GM23338 (cell line): Measurements from ENCODE around the gene EDA. TPM values are rescaled to one million over a fixed set of nuclear protein-coding genes. Genes with fewer than 3 reads are reported as not detected.

Experiments
- ATAC-seq: fragments of 200-7000 bp; cut with Tn5 transposase; 3 replicates; pipeline ENCODE4 v1.9.1; 2020
- DNase-seq: peaks from one replicate; pipeline ENCODE4 v3.0.0-alpha.2; 2015; ENCODE audit warnings: low spot score
- H2AFZ ChIP-seq: fragments of 200-600 bp; sonication (generic); 2 replicates; pipeline ENCODE4 v1.8.0; 2016; ENCODE audit warnings: antibody characterized with exemption, mild to moderate bottlenecking, moderate library complexity
- H3F3A ChIP-seq: fragments of 200-600 bp; sonication (generic); replicated peaks from 2 replicates; pipeline ENCODE4 v1.8.0; 2017; ENCODE audit warnings: antibody characterized with exemption, mixed run types, low read depth
- H3K27ac ChIP-seq: fragments of 200-600 bp; sonication (generic); 2 replicates; pipeline ENCODE4 v1.6.1; 2016; ENCODE audit warnings: low read depth
- H3K27me3 ChIP-seq: fragments of 200-600 bp; sonication (generic); 2 replicates; pipeline ENCODE4 v1.8.0; 2016; ENCODE audit warnings: mild to moderate bottlenecking, mixed run types, moderate library complexity; ENCODE audit not compliant: insufficient read depth
- H3K36me3 ChIP-seq: fragments of 200-600 bp; sonication (generic); 2 replicates; pipeline ENCODE4 v1.8.0; 2016; ENCODE audit warnings: mild to moderate bottlenecking; ENCODE audit not compliant: insufficient read depth
- H3K4me1 ChIP-seq: fragments of 200-600 bp; sonication (generic); 2 replicates; pipeline ENCODE4 v1.8.0; 2016; ENCODE audit warnings: mild to moderate bottlenecking, moderate library complexity; ENCODE audit not compliant: insufficient read depth
- H3K4me2 ChIP-seq: fragments of 200-600 bp; sonication (generic); 2 replicates; pipeline ENCODE4 v1.7.1; 2017; ENCODE audit warnings: mixed run types
- H3K4me3 ChIP-seq: fragments of 200-600 bp; sonication (generic); 2 replicates; pipeline ENCODE4 v1.6.1; 2016; ENCODE audit warnings: mixed run types
- H3K79me2 ChIP-seq: fragments of 200-600 bp; sonication (generic); replicated peaks from 2 replicates; pipeline ENCODE4 v1.8.0; 2017; ENCODE audit warnings: mild to moderate bottlenecking; ENCODE audit not compliant: insufficient read depth
- H3K9me2 ChIP-seq: fragments of 200-600 bp; sonication (generic); 2 replicates; pipeline ENCODE4 v1.8.0; 2017; ENCODE audit not compliant: insufficient read depth
- H4K20me1 ChIP-seq: fragments of 200-600 bp; sonication (generic); replicated peaks from 2 replicates; pipeline ENCODE4 v1.8.0; 2017; ENCODE audit warnings: mild to moderate bottlenecking; ENCODE audit not compliant: insufficient read depth
- H3K27ac Mint-ChIP-seq: 2 replicates; pipeline ENCODE4 v1.8.0; 2020; ENCODE audit warnings: inconsistent platforms, mild to moderate bottlenecking, moderate library complexity, mixed read lengths
- H3K27me3 Mint-ChIP-seq: 3 replicates; pipeline ENCODE4 v1.8.0; 2022; ENCODE audit warnings: low read depth, mild to moderate bottlenecking, moderate library complexity, mixed read lengths, inconsistent platforms; ENCODE audit not compliant: insufficient read depth, poor library complexity
- H3K36me3 Mint-ChIP-seq: 3 replicates; pipeline ENCODE4 v1.8.0; 2021; ENCODE audit warnings: low read depth, mild to moderate bottlenecking, inconsistent platforms, moderate library complexity, mixed read lengths
- H3K4me1 Mint-ChIP-seq: 3 replicates; pipeline ENCODE4 v1.8.0; 2020; ENCODE audit warnings: mild to moderate bottlenecking, inconsistent platforms, mixed read lengths
- H3K4me3 Mint-ChIP-seq: 3 replicates; pipeline ENCODE4 v1.8.0; 2021; ENCODE audit warnings: moderate library complexity, mild to moderate bottlenecking, inconsistent platforms, mixed read lengths
- H3K9me3 Mint-ChIP-seq: 3 replicates; pipeline ENCODE4 v1.8.0; 2020; ENCODE audit warnings: moderate library complexity, mild to moderate bottlenecking, inconsistent platforms, mixed read lengths
- CREB1 ChIP-seq: fragments of 250-450 bp; sonication (Bioruptor Pico); IDR thresholded peaks from 2 replicates; pipeline ENCODE4 v1.5.0; 2020; ENCODE audit warnings: low read depth, mild to moderate bottlenecking, moderate library complexity
- EZH2phosphoT487 ChIP-seq: fragments of 200-600 bp; sonication (generic); IDR thresholded peaks from one replicate; pipeline ENCODE4 v1.8.1; 2018; ENCODE audit warnings: antibody characterized with exemption; ENCODE audit not compliant: unreplicated experiment
- JUNB ChIP-seq: IDR thresholded peaks from one replicate; pipeline ENCODE4 v1.6.1; 2016; ENCODE audit warnings: antibody characterized with exemption; ENCODE audit not compliant: unreplicated experiment
- NANOG ChIP-seq: IDR thresholded peaks from 2 replicates; pipeline ENCODE4 v1.6.1; 2016; ENCODE audit warnings: antibody characterized with exemption, borderline replicate concordance
- POLR2AphosphoS5 ChIP-seq: IDR thresholded peaks from 2 replicates; pipeline ENCODE4 v1.6.1; 2016; ENCODE audit warnings: antibody characterized with exemption, low read depth
- STAT1 ChIP-seq: IDR thresholded peaks from one replicate; pipeline ENCODE4 v1.6.1; 2016; ENCODE audit warnings: antibody characterized with exemption; ENCODE audit not compliant: unreplicated experiment
- ZNF114 ChIP-seq: fragments of 250-450 bp; sonication (Bioruptor Pico); IDR thresholded peaks from 2 replicates; pipeline ENCODE4 v1.5.0; 2020; ENCODE audit warnings: mild to moderate bottlenecking, moderate library complexity
- ZNF331 ChIP-seq: fragments of 250-450 bp; sonication (Bioruptor Pico); IDR thresholded peaks from 2 replicates; pipeline ENCODE4 v1.5.0; 2020; ENCODE audit warnings: low read depth, mild to moderate bottlenecking, moderate library complexity
- polyA plus RNA-seq: library from polyadenylated mRNA; unstranded; fragments of >200 nt; fragmentation: Nextera tagmentation; extraction: Ambion mirVana; gene quantifications from 2 replicates; pipeline ENCODE4 v1.2.1, GENCODE V29; 2016
- total RNA-seq: library from RNA; depleted of rRNA; stranded (reverse); fragments of >200 nt; shearing (Covaris generic); gene quantifications from 2 replicates; pipeline ENCODE4 v1.2.3, GENCODE V29; 2014
- TF ChIP-seq, protein P1 (sequence below): fragments of 250-450 bp; sonication (Bioruptor Pico); IDR thresholded peaks from 2 replicates; pipeline ENCODE4 v1.5.0; 2020; ENCODE audit warnings: mild to moderate bottlenecking, moderate library complexity
- TF ChIP-seq, protein P2 (sequence below), 2 experiments: fragments of 200-600 bp in 1 of 2; sonication (generic) in 1 of 2; conservative IDR thresholded peaks; 2 replicates each; pipeline versions ENCODE4 v1.5.1 to v1.6.1; 2016 to 2017; ENCODE audit warnings: antibody characterized with exemption in 2 of 2, low read depth in 2 of 2, mild to moderate bottlenecking in 2 of 2, moderate library complexity in 1 of 2
- TF ChIP-seq, protein P3 (sequence below): IDR thresholded peaks from one replicate; pipeline ENCODE4 v1.6.1; 2018; ENCODE audit warnings: antibody characterized with exemption; ENCODE audit not compliant: unreplicated experiment
- TF ChIP-seq, protein P4 (sequence below): IDR thresholded peaks from 2 replicates; pipeline ENCODE4 v1.6.1; 2016; ENCODE audit warnings: antibody characterized with exemption

EDA gene
- total and polyA plus RNA-seq, 2 experiments from 2014 or later = 6.6 to 19.6 TPM

DNA sequence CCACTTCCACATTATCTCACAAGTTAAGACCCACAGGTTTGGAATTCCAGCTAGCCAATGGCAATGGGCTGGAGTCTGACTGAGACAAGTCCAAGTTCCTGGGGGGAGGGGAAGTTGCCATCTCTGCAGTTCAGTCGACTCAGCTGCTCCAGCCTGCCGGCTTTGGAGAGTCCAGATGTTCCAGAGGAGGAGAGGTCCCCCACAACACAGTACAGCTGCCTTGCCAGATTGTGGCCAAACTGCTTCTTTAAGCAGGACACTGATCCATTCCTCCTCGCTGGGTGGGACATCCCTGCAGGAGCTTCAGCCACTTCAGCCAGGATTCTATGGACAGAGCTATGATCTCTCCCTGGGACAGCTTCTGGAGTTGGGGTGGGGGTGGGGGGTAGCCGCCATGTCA, 199.2 kb downstream of the EDA start (continued):
- TF ChIP-seq, protein P1, sequence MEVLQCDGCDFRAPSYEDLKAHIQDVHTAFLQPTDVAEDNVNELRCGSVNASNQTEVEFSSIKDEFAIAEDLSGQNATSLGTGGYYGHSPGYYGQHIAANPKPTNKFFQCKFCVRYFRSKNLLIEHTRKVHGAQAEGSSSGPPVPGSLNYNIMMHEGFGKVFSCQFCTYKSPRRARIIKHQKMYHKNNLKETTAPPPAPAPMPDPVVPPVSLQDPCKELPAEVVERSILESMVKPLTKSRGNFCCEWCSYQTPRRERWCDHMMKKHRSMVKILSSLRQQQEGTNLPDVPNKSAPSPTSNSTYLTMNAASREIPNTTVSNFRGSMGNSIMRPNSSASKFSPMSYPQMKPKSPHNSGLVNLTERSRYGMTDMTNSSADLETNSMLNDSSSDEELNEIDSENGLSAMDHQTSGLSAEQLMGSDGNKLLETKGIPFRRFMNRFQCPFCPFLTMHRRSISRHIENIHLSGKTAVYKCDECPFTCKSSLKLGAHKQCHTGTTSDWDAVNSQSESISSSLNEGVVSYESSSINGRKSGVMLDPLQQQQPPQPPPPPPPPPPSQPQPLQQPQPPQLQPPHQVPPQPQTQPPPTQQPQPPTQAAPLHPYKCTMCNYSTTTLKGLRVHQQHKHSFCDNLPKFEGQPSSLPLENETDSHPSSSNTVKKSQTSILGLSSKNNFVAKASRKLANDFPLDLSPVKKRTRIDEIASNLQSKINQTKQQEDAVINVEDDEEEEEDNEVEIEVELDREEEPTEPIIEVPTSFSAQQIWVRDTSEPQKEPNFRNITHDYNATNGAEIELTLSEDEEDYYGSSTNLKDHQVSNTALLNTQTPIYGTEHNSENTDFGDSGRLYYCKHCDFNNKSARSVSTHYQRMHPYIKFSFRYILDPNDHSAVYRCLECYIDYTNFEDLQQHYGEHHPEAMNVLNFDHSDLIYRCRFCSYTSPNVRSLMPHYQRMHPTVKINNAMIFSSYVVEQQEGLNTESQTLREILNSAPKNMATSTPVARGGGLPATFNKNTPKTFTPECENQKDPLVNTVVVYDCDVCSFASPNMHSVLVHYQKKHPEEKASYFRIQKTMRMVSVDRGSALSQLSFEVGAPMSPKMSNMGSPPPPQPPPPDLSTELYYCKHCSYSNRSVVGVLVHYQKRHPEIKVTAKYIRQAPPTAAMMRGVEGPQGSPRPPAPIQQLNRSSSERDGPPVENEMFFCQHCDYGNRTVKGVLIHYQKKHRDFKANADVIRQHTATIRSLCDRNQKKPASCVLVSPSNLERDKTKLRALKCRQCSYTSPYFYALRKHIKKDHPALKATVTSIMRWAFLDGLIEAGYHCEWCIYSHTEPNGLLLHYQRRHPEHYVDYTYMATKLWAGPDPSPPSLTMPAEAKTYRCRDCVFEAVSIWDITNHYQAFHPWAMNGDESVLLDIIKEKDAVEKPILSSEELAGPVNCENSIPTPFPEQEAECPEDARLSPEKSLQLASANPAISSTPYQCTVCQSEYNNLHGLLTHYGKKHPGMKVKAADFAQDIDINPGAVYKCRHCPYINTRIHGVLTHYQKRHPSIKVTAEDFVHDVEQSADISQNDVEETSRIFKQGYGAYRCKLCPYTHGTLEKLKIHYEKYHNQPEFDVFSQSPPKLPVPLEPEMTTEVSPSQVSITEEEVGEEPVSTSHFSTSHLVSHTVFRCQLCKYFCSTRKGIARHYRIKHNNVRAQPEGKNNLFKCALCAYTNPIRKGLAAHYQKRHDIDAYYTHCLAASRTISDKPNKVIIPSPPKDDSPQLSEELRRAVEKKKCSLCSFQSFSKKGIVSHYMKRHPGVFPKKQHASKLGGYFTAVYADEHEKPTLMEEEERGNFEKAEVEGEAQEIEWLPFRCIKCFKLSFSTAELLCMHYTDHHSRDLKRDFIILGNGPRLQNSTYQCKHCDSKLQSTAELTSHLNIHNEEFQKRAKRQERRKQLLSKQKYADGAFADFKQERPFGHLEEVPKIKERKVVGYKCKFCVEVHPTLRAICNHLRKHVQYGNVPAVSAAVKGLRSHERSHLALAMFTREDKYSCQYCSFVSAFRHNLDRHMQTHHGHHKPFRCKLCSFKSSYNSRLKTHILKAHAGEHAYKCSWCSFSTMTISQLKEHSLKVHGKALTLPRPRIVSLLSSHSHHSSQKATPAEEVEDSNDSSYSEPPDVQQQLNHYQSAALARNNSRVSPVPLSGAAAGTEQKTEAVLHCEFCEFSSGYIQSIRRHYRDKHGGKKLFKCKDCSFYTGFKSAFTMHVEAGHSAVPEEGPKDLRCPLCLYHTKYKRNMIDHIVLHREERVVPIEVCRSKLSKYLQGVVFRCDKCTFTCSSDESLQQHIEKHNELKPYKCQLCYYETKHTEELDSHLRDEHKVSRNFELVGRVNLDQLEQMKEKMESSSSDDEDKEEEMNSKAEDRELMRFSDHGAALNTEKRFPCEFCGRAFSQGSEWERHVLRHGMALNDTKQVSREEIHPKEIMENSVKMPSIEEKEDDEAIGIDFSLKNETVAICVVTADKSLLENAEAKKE = no peak
- no peak for TF ChIP-seq CREB1
- no peak for TF ChIP-seq ZNF114

DNA sequence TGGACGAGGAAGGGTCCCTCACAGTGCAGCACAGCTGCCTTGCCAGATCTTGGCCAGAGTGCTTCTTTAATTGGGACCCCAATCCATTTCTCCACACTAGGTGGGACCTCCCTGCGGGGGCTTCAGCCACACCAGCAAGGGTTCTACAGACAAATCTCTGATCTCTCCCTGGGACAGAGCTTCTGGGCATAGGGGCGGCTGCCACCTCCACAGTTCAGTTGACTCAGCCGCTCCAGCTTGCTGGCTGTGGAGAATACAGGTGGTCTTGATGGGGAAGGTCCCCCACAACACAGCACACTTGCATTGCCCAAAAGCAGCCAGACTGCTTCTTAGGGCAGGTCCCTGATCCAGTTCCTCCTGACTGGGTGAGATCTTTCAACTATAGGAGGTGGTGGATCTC, 199.6 kb downstream of the EDA start:
- no peaks in the 10 kb centered on the region for H3F3A ChIP-seq
- no peak overlapping the region for H3K4me3 ChIP-seq
- no peak for DNase-seq
- no peaks in the 10 kb centered on the region for H3K27me3 ChIP-seq
- no peaks in the 10 kb centered on the region for H3K9me2 ChIP-seq
- H3K4me3 Mint-ChIP-seq = no peak overlapping the region
- H2AFZ ChIP-seq = no peak overlapping the region
- no peaks in the 10 kb centered on the region; the same call in 2 of the 3 replicates for H3K36me3 Mint-ChIP-seq
- H3K79me2 ChIP-seq = no peaks in the 10 kb centered on the region
- no peaks in the 10 kb centered on the region for H3K27me3 Mint-ChIP-seq
- H3K9me3 Mint-ChIP-seq = peaks cover 9% of the 10 kb centered on the region
- no peaks in the 10 kb centered on the region for H3K36me3 ChIP-seq
- no peak overlapping the region for H3K27ac ChIP-seq
- H3K4me1 Mint-ChIP-seq = peaks cover 2% of the 10 kb centered on the region; the same call in 1 of the 3 replicates
- H4K20me1 ChIP-seq = no peaks in the 10 kb centered on the region
- H3K4me2 ChIP-seq = no peak overlapping the region
- ATAC-seq = no peak
- no peaks in the 10 kb centered on the region for H3K4me1 ChIP-seq
- H3K27ac Mint-ChIP-seq = no peak overlapping the region
- TF ChIP-seq, protein P2, sequence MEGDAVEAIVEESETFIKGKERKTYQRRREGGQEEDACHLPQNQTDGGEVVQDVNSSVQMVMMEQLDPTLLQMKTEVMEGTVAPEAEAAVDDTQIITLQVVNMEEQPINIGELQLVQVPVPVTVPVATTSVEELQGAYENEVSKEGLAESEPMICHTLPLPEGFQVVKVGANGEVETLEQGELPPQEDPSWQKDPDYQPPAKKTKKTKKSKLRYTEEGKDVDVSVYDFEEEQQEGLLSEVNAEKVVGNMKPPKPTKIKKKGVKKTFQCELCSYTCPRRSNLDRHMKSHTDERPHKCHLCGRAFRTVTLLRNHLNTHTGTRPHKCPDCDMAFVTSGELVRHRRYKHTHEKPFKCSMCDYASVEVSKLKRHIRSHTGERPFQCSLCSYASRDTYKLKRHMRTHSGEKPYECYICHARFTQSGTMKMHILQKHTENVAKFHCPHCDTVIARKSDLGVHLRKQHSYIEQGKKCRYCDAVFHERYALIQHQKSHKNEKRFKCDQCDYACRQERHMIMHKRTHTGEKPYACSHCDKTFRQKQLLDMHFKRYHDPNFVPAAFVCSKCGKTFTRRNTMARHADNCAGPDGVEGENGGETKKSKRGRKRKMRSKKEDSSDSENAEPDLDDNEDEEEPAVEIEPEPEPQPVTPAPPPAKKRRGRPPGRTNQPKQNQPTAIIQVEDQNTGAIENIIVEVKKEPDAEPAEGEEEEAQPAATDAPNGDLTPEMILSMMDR (conservative IDR thresholded peaks at IDR 0.05; ENCODE audit: low read depth in 2 of 2) = no peak
- TF ChIP-seq CREB1 = no peak
- no peak for TF ChIP-seq ZNF331 (CRISPR knock-in tag)
- TF ChIP-seq, protein P3, sequence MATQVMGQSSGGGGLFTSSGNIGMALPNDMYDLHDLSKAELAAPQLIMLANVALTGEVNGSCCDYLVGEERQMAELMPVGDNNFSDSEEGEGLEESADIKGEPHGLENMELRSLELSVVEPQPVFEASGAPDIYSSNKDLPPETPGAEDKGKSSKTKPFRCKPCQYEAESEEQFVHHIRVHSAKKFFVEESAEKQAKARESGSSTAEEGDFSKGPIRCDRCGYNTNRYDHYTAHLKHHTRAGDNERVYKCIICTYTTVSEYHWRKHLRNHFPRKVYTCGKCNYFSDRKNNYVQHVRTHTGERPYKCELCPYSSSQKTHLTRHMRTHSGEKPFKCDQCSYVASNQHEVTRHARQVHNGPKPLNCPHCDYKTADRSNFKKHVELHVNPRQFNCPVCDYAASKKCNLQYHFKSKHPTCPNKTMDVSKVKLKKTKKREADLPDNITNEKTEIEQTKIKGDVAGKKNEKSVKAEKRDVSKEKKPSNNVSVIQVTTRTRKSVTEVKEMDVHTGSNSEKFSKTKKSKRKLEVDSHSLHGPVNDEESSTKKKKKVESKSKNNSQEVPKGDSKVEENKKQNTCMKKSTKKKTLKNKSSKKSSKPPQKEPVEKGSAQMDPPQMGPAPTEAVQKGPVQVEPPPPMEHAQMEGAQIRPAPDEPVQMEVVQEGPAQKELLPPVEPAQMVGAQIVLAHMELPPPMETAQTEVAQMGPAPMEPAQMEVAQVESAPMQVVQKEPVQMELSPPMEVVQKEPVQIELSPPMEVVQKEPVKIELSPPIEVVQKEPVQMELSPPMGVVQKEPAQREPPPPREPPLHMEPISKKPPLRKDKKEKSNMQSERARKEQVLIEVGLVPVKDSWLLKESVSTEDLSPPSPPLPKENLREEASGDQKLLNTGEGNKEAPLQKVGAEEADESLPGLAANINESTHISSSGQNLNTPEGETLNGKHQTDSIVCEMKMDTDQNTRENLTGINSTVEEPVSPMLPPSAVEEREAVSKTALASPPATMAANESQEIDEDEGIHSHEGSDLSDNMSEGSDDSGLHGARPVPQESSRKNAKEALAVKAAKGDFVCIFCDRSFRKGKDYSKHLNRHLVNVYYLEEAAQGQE = no peak
- TF ChIP-seq, protein P4, sequence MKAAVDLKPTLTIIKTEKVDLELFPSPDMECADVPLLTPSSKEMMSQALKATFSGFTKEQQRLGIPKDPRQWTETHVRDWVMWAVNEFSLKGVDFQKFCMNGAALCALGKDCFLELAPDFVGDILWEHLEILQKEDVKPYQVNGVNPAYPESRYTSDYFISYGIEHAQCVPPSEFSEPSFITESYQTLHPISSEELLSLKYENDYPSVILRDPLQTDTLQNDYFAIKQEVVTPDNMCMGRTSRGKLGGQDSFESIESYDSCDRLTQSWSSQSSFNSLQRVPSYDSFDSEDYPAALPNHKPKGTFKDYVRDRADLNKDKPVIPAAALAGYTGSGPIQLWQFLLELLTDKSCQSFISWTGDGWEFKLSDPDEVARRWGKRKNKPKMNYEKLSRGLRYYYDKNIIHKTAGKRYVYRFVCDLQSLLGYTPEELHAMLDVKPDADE = no peak
- no peak for TF ChIP-seq JUNB
- no peak for TF ChIP-seq NANOG
- TF ChIP-seq ZNF114 = no peak
- TF ChIP-seq EZH2phosphoT487 = no peak
- TF ChIP-seq POLR2AphosphoS5 = no peak
- no peak for TF ChIP-seq STAT1
